Breast epithelium (tissue), 4 donors: ENCODE results near the gene CLEC4F. TPM values are rescaled to one million over a fixed set of nuclear protein-coding genes. Genes with fewer than 3 reads are reported as not detected.
A peak's percentile ranks its signal among the peaks of the same experiment; 100 is the strongest.

Source experiments
- DNase-seq, 2 donors: peaks; one replicate each; pipeline ENCODE4 v3.0.0-alpha.2; 2019; ENCODE audit warnings: low spot score in 2 of 2
- H3K27ac ChIP-seq, 2 donors: fragments of 200-600 bp; sonication (generic) in 1 of 2; one replicate each; pipeline ENCODE4 v1.5.1; 2016 to 2019; ENCODE audit warnings: mild to moderate bottlenecking in 1 of 2
- H3K27me3 ChIP-seq, 2 donors: fragments of 200-600 bp; sonication (generic) in 1 of 2; one replicate each; pipeline versions ENCODE4 v1.5.1 to v1.6.0; 2017 to 2019; ENCODE audit warnings: control low read depth in 1 of 2, mild to moderate bottlenecking in 1 of 2
- H3K36me3 ChIP-seq: fragments of 200-600 bp; one replicate; pipeline ENCODE4 v1.5.1; 2019
- H3K4me1 ChIP-seq, 2 donors: fragments of 200-600 bp; sonication (generic); one replicate each; pipeline ENCODE4 v1.5.1; 2016 to 2019; ENCODE audit warnings: control low read depth in 1 of 2
- H3K4me3 ChIP-seq, 3 donors: fragments of 200-600 bp; sonication (generic); 1 replicate in 2 of 3; 2 replicates in 1 of 3; pipeline ENCODE4 v1.5.1; 2016 to 2019; ENCODE audit warnings: mild to moderate bottlenecking in 3 of 3, moderate library complexity in 2 of 3
- H3K9me3 ChIP-seq, 2 donors: fragments of 200-600 bp; sonication (generic) in 1 of 2; one replicate each; pipeline ENCODE4 v1.5.1; 2016 to 2019; ENCODE audit warnings: control low read depth in 1 of 2
- POLR2A ChIP-seq: fragments of 450-650 bp; IDR thresholded peaks from one replicate; pipeline ENCODE4 v1.6.1; 2016; ENCODE audit warnings: antibody characterized with exemption, mild to moderate bottlenecking, moderate library complexity
- POLR2AphosphoS5 ChIP-seq, 3 donors: sonication (generic); formaldehyde crosslinking; IDR thresholded peaks; one replicate each; pipeline ENCODE4 v1.6.1; 2017; ENCODE audit warnings: antibody characterized with exemption in 3 of 3
- intact Hi-C: fragments of 100-400 bp; cut with DNase I; formaldehyde crosslinking; loops from one replicate; pipeline ENCODE4 v1.15.1; 2023; ENCODE audit warnings: low total_unique reads
- total RNA-seq, 3 donors: library from RNA; depleted of rRNA; stranded (reverse); fragments of >200 nt; gene quantifications; one replicate each; pipeline ENCODE4 v1.1.0, GENCODE V29; 2016
- TF ChIP-seq, protein P1 (sequence below), 3 donors: fragments of 450-650 bp; IDR thresholded peaks; one replicate each; pipeline ENCODE4 v1.5.1; 2016 to 2017; ENCODE audit warnings: antibody characterized with exemption in 3 of 3, mild to moderate bottlenecking in 3 of 3, moderate library complexity in 3 of 3

Gene CLEC4F
- total RNA-seq, 3 donors from 2014 or later: 0.88 TPM; not detected in 2

- no peaks in the 10 kb centered on the region for H3K36me3 ChIP-seq
- peak within 1 kb of the TSS; percentile 43 to 60 (median 52) for H3K4me3 ChIP-seq
- no peak for DNase-seq
- H3K9me3 ChIP-seq: no peaks in the 10 kb centered on the region
- no peak for TF ChIP-seq POLR2AphosphoS5 (IDR thresholded peaks at IDR 0.05)
- peaks cover 0 to 6% of the 10 kb centered on the region in 2 donors for H3K4me1 ChIP-seq
- H3K27ac ChIP-seq: peak within 1 kb of the TSS in 1 of 2 donors; percentile 30
- peaks cover 5 to 33% of the 10 kb centered on the region in 2 donors for H3K27me3 ChIP-seq
- intact Hi-C loops: no loop called here
Observed at GRCh38 chr2:70767699-70768589, 52.5 kb downstream of the CLEC4F start, which contains the start of gene ADD2. TSS of gene ADD2 (minus strand) at chr2:70768200. CDS start at chr2:70706408, 61,792 bp downstream.

DNA sequence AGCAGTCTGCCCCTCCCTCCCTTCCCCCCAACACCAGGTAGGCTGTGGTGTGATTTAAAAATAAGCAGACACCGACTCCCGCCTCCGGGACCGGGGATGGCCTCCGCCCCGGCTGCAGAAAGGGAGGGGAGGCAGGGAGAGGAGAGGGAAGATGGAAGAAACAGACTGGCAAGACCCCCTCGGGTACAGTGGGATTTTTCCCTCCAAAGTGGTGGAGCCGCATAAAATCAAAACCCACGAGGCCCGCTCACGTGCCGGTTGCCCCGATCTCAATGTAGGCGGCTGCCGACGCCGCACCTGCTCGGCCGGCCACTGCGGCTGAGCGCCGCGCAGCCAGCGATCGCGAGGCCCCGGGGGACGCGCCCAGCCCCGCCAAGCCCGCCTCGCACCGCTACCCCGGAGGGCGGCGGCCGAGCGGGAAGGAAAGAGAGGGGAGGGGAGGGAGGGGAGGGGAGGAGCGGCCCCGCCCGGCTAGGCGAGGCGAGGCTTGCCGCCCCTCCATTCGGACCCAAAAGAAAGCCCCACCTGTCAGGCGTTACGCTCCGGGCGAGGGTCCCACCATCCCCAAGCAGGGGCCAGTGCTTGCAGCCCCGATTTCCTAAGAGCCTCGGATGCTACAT lies 53.2 kb downstream of the CLEC4F start:
- no peak for DNase-seq
- Histone ChIP-seq H3K4me3 (peak overlapping the region; percentile 43 to 60 (median 52)), H3K36me3 (no peaks in the 10 kb centered on the region), H3K9me3 (no peaks in the 10 kb centered on the region), H3K27ac (peak overlapping the region in 1 of 2 donors; percentile 30), H3K27me3 (peaks cover 5 to 33% of the 10 kb centered on the region in 2 donors), H3K4me1 (peaks cover 0 to 6% of the 10 kb centered on the region in 2 donors)
- intact Hi-C loops: no loop called here
- TF ChIP-seq POLR2AphosphoS5 (IDR thresholded peaks at IDR 0.05) (no peak), POLR2A (no peak)
- TF ChIP-seq, protein P1, sequence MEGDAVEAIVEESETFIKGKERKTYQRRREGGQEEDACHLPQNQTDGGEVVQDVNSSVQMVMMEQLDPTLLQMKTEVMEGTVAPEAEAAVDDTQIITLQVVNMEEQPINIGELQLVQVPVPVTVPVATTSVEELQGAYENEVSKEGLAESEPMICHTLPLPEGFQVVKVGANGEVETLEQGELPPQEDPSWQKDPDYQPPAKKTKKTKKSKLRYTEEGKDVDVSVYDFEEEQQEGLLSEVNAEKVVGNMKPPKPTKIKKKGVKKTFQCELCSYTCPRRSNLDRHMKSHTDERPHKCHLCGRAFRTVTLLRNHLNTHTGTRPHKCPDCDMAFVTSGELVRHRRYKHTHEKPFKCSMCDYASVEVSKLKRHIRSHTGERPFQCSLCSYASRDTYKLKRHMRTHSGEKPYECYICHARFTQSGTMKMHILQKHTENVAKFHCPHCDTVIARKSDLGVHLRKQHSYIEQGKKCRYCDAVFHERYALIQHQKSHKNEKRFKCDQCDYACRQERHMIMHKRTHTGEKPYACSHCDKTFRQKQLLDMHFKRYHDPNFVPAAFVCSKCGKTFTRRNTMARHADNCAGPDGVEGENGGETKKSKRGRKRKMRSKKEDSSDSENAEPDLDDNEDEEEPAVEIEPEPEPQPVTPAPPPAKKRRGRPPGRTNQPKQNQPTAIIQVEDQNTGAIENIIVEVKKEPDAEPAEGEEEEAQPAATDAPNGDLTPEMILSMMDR (IDR thresholded peaks at IDR 0.05): no peak

DNA sequence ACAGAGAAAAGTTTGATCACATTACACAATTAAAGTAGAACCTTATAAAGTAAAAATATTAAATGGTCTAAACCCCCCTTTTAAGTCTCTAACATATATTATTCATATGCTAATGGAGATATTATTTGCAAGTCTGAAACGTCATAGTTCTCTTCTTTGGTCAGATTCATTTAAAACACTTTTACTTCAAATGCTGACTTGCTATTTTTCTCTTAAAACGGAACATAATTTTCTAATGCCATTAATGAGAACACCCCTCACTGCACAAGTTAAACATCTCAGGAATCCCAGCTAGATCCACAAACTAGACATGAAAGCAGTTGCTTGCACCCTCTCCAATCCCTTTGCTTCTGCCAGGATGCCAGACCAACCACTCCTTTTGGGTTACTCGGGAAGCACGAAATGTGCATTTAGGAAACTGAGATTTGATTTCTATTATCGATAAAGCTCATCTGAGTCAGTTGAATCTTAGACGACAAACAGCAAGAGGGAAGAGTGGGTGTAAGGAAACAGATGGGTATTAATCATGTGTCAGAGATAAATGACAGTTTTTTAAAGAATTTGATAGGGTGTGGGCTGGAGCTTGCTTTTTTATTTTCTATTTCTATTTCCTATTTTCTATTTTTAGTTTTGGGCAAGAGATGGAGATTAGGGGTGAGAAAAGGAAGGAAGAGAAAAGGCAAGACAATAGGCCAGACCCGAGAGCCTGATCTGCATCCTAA lies 53.9 kb downstream of the CLEC4F start:
- Histone ChIP-seq H3K36me3 (no peaks in the 10 kb centered on the region), H3K4me3 (peak overlapping the region; percentile 43 to 60 (median 52)), H3K4me1 (peaks cover 0 to 6% of the 10 kb centered on the region in 2 donors), H3K9me3 (no peaks in the 10 kb centered on the region), H3K27me3 (peaks cover 5 to 33% of the 10 kb centered on the region in 2 donors), H3K27ac (no peak overlapping the region)
- no peak for DNase-seq
- intact Hi-C loops: no loop called here
- TF ChIP-seq POLR2A: no peak
- TF ChIP-seq, protein P1 (IDR thresholded peaks at IDR 0.05): no peak
- no peak for TF ChIP-seq POLR2AphosphoS5 (IDR thresholded peaks at IDR 0.05)

GRCh38 chr2:70765507-70765906 lies 54.9 kb downstream of the CLEC4F start:
- no peaks in the 10 kb centered on the region for H3K36me3 ChIP-seq
- H3K9me3 ChIP-seq: no peaks in the 10 kb centered on the region
- H3K4me3 ChIP-seq: no peak overlapping the region
- DNase-seq: no peak
- intact Hi-C loops: no loop called here
- peaks cover 0 to 6% of the 10 kb centered on the region in 2 donors for H3K4me1 ChIP-seq
- H3K27ac ChIP-seq: no peak overlapping the region
- TF ChIP-seq POLR2AphosphoS5 (IDR thresholded peaks at IDR 0.05) (no peak), POLR2A (no peak)
- TF ChIP-seq, protein P1 (IDR thresholded peaks at IDR 0.05): no peak
- H3K27me3 ChIP-seq: peaks cover 5 to 33% of the 10 kb centered on the region in 2 donors

DNA sequence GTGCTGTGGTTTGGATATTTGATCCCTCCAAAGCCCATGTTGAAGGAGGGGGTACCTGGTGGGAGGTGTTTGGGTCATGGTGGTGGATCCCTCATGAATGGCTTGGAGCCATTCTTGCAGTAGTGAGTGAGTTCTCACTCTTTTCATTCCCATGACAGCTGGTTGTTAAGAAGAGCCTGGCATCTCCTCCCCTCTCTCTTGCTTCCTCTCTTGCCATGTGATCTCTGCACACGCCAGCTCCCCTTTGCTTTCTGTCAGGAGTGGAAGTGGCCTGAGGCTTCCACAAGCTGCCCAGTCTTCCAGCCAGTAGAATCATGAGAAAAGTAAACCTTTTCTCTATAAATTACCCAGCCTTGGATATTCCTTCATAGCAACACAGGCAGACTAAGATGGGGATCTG lies 61.0 kb downstream of the CLEC4F start:
- Histone ChIP-seq H3K4me3 (no peak overlapping the region), H3K27me3 (peaks cover 0 to 16% of the 10 kb centered on the region in 2 donors), H3K4me1 (no peaks in the 10 kb centered on the region), H3K9me3 (no peaks in the 10 kb centered on the region), H3K27ac (no peak overlapping the region), H3K36me3 (no peaks in the 10 kb centered on the region)
- DNase-seq: no peak
- intact Hi-C loops: no loop called here
- TF ChIP-seq, protein P1 (IDR thresholded peaks at IDR 0.05): no peak
- TF ChIP-seq POLR2A (no peak), POLR2AphosphoS5 (IDR thresholded peaks at IDR 0.05) (no peak)
